ENCODE measurements around the gene CEP164. TPM values are rescaled to one million over a fixed set of nuclear protein-coding genes. Genes with fewer than 3 reads are reported as not detected.

The CEP164 gene
- total and polyA plus RNA-seq, 2 experiments from 2014 or later: 13.9 to 23.8 TPM

GRCh38 chr11:117305145-117305544, 22.5 kb upstream of the CEP164 start:
- peaks cover 29% of the 10 kb centered on the region for H3K4me1 Mint-ChIP-seq
- no peaks in the 10 kb centered on the region for H4K20me1 ChIP-seq (replicated peaks; ENCODE audit: insufficient read depth)
- no peaks in the 10 kb centered on the region for H3K79me2 ChIP-seq (replicated peaks; ENCODE audit: insufficient read depth)
- peaks cover 12% of the 10 kb centered on the region for H3K27me3 Mint-ChIP-seq (ENCODE audit: insufficient read depth, low read depth, poor library complexity)
- no peak for TF ChIP-seq EZH2 (IDR thresholded peaks at IDR 0.05; ENCODE audit: low read depth, unreplicated experiment)
- no peak for TF ChIP-seq EZH2phosphoT487 (IDR thresholded peaks at IDR 0.05; ENCODE audit: unreplicated experiment)
- TF ChIP-seq ETS1 (IDR thresholded peaks at IDR 0.05): no peak
- TF ChIP-seq ZNF114 (CRISPR knock-in tag; IDR thresholded peaks at IDR 0.05): no peak
- TF ChIP-seq CREB1 (CRISPR knock-in tag; IDR thresholded peaks at IDR 0.05; ENCODE audit: low read depth): no peak
- no peak for TF ChIP-seq POLR2AphosphoS5 (IDR thresholded peaks at IDR 0.05; ENCODE audit: low read depth)
- no peak for TF ChIP-seq ZNF331 (CRISPR knock-in tag; IDR thresholded peaks at IDR 0.05; ENCODE audit: low read depth)
- no peak for TF ChIP-seq STAT1 (IDR thresholded peaks at IDR 0.05; ENCODE audit: unreplicated experiment)
- TF ChIP-seq JUNB (IDR thresholded peaks at IDR 0.05; ENCODE audit: unreplicated experiment): no peak
- TF ChIP-seq CTCF (conservative IDR thresholded peaks at IDR 0.05; ENCODE audit: low read depth in 2 of 2): no peak
- TF ChIP-seq NANOG (IDR thresholded peaks at IDR 0.05; ENCODE audit: borderline replicate concordance): no peak
- no peak overlapping the region for H3K27ac ChIP-seq (ENCODE audit: low read depth)
- H2AFZ ChIP-seq: no peak overlapping the region
- ATAC-seq (no peak), DNase-seq (ENCODE audit: low spot score) (no peak)
- no peak overlapping the region for H3K27ac Mint-ChIP-seq
- no peaks in the 10 kb centered on the region for H3F3A ChIP-seq (replicated peaks; ENCODE audit: low read depth)
- H3K36me3 ChIP-seq (ENCODE audit: insufficient read depth): no peaks in the 10 kb centered on the region
- peaks cover 26% of the 10 kb centered on the region for H3K4me1 ChIP-seq (ENCODE audit: insufficient read depth)
- no peaks in the 10 kb centered on the region for H3K9me3 Mint-ChIP-seq
- H3K4me3 Mint-ChIP-seq: no peak overlapping the region
- no peaks in the 10 kb centered on the region for H3K9me2 ChIP-seq (ENCODE audit: insufficient read depth)
- H3K4me3 ChIP-seq: no peak overlapping the region
- H3K27me3 ChIP-seq (ENCODE audit: insufficient read depth): no peaks in the 10 kb centered on the region
- no peaks in the 10 kb centered on the region for H3K36me3 Mint-ChIP-seq (ENCODE audit: low read depth)
- no peak overlapping the region for H3K4me2 ChIP-seq

GRCh38 chr11:117309310-117309709, 18.3 kb upstream of the CEP164 start:
- H3F3A ChIP-seq (replicated peaks; ENCODE audit: low read depth): no peaks in the 10 kb centered on the region
- H3K4me3 Mint-ChIP-seq: no peak overlapping the region
- H3K4me1 ChIP-seq (ENCODE audit: insufficient read depth): peaks cover 7% of the 10 kb centered on the region
- no peak overlapping the region for H3K27ac ChIP-seq (ENCODE audit: low read depth)
- H3K27ac Mint-ChIP-seq: no peak overlapping the region
- no peak overlapping the region for H3K4me3 ChIP-seq
- H3K27me3 Mint-ChIP-seq (ENCODE audit: insufficient read depth, low read depth, poor library complexity): peaks cover 3% of the 10 kb centered on the region
- H3K9me3 Mint-ChIP-seq: no peaks in the 10 kb centered on the region; the same call in 2 of the 3 replicates
- no peak overlapping the region for H3K4me2 ChIP-seq
- no peaks in the 10 kb centered on the region for H3K36me3 Mint-ChIP-seq (ENCODE audit: low read depth)
- H3K36me3 ChIP-seq (ENCODE audit: insufficient read depth): no peaks in the 10 kb centered on the region
- DNase-seq (ENCODE audit: low spot score) (no peak), ATAC-seq (no peak)
- H3K4me1 Mint-ChIP-seq: peaks cover 10% of the 10 kb centered on the region
- no peaks in the 10 kb centered on the region for H4K20me1 ChIP-seq (replicated peaks; ENCODE audit: insufficient read depth)
- H3K9me2 ChIP-seq (ENCODE audit: insufficient read depth): no peaks in the 10 kb centered on the region
- no peaks in the 10 kb centered on the region for H3K27me3 ChIP-seq (ENCODE audit: insufficient read depth)
- no peak overlapping the region for H2AFZ ChIP-seq
- H3K79me2 ChIP-seq (replicated peaks; ENCODE audit: insufficient read depth): no peaks in the 10 kb centered on the region
- TF ChIP-seq CREB1 (CRISPR knock-in tag; IDR thresholded peaks at IDR 0.05; ENCODE audit: low read depth): no peak
- no peak for TF ChIP-seq STAT1 (IDR thresholded peaks at IDR 0.05; ENCODE audit: unreplicated experiment)
- TF ChIP-seq EZH2 (IDR thresholded peaks at IDR 0.05; ENCODE audit: low read depth, unreplicated experiment): no peak
- TF ChIP-seq NANOG (IDR thresholded peaks at IDR 0.05; ENCODE audit: borderline replicate concordance): no peak
- no peak for TF ChIP-seq ETS1 (IDR thresholded peaks at IDR 0.05)
